Adipocyte (in vitro differentiated cells): ENCODE results near the gene MTA3.
"Not testable (repeated sequence)": the region's sequence is repeated elsewhere in the genome, so short reads cannot be mapped to it uniquely, and the experiment has no call there.

Experiments
- DNase-seq: peaks from one replicate; pipeline ENCODE4 v3.0.0-alpha.2; 2015; ENCODE audit warnings: low read depth
- H3K27me3 ChIP-seq: replicated peaks from 2 replicates; pipeline ENCODE4 v1.7.0; 2013; ENCODE audit warnings: mild to moderate bottlenecking, low read length, moderate library complexity; ENCODE audit not compliant: control insufficient read depth, insufficient read depth
- H3K36me3 ChIP-seq: 2 replicates; pipeline ENCODE4 v1.7.0; 2013; ENCODE audit warnings: low read length, mild to moderate bottlenecking, moderate library complexity; ENCODE audit not compliant: control insufficient read depth, insufficient read depth, severe bottlenecking
- H3K4me1 ChIP-seq: 2 replicates; pipeline ENCODE4 v1.7.0; 2013; ENCODE audit warnings: mild to moderate bottlenecking, low read length, moderate library complexity; ENCODE audit not compliant: control insufficient read depth, insufficient read depth
- H3K4me3 ChIP-seq: 2 replicates; pipeline ENCODE4 v1.7.0; 2013; ENCODE audit warnings: mild to moderate bottlenecking, low read length, moderate library complexity
- H3K9ac ChIP-seq: 2 replicates; pipeline ENCODE4 v1.7.0; 2013; ENCODE audit warnings: mild to moderate bottlenecking, low read length, moderate library complexity
- H3K9me3 ChIP-seq: 2 replicates; pipeline ENCODE4 v1.7.0; 2013; ENCODE audit warnings: mild to moderate bottlenecking, low read length, moderate library complexity; ENCODE audit not compliant: control insufficient read depth

MTA3 gene

DNA sequence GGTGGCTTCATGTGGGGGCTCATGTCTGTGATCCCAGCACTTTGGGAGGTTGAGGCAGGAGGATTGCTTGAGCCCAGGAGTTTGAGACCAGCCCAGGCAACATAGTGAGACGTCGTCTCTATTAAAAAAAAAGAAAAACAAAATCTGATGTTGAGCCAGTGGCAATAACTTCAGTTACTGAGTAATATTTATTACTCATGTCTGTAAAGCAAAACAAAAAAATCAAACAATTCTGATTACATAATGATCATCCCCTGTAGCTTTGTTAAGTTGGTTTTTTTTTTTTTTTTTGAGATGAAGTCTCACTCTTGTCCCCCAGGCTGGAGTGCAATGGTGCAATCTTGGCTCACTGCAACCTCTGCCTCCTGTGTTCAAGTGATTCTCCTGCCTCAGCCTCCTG lies 73.9 kb downstream of the MTA3 start:
- DNase-seq, H3K9me3 ChIP-seq: not testable (repeated sequence)

DNA sequence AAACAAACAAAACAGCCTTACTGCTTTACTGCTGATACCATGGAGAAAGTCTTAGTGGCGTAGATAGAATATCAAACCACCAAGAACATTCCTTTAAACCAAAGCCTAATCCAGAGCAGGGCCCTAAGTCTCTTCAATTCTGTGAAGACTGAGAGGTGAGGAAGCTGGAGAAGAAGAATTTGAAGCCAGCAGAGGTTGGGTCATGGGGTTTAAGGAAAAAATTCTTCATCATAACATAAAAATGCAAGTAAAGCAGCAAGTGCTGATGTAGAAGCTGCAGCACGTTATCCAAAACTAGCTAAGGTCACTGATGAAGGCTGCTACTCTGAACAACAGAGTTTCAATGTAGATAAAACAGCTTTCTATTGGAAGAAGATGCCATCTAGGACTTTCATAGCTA lies 77.1 kb downstream of the MTA3 start:
- Histone ChIP-seq H3K36me3 (peaks cover 28% of the 10 kb centered on the region), H3K27me3 (no peaks in the 10 kb centered on the region), H3K4me1 (no peaks in the 10 kb centered on the region), H3K9ac (no peak overlapping the region), H3K9me3 (no peaks in the 10 kb centered on the region), H3K4me3 (no peak overlapping the region)
- DNase-seq = no peak

More for the DNA sequence above, 73.9 kb downstream of the MTA3 start:
- H3K36me3 ChIP-seq = peaks cover 26% of the 10 kb centered on the region
- H3K9ac ChIP-seq, H3K27me3 ChIP-seq, H3K4me3 ChIP-seq: not testable (repeated sequence)
- peaks cover 13% of the 10 kb centered on the region for H3K4me1 ChIP-seq

DNA sequence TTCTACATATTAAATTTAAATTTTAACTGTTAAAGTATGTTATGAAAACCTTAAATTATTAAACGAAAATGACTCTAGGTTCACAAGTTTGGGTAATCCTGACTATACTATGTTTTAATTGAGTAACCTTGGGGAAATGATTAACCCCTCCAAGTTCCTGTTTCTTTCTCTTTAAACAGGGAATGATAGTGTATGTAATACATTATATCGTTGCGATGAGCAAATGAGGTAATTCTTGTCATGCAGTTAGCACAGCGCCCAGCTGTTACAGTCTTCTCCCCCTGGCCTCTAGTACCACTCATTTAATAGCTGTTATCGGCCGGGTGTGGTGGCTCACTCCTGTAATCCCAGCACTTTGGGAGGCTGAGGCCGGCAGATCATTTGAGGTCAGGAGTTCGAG lies 80.4 kb downstream of the MTA3 start:
- no peak overlapping the region for H3K4me3 ChIP-seq
- H3K9me3 ChIP-seq = no peaks in the 10 kb centered on the region
- DNase-seq = no peak
- peaks cover 31% of the 10 kb centered on the region for H3K36me3 ChIP-seq
- no peaks in the 10 kb centered on the region for H3K4me1 ChIP-seq
- H3K9ac ChIP-seq = no peak overlapping the region
- H3K27me3 ChIP-seq = no peaks in the 10 kb centered on the region

DNA sequence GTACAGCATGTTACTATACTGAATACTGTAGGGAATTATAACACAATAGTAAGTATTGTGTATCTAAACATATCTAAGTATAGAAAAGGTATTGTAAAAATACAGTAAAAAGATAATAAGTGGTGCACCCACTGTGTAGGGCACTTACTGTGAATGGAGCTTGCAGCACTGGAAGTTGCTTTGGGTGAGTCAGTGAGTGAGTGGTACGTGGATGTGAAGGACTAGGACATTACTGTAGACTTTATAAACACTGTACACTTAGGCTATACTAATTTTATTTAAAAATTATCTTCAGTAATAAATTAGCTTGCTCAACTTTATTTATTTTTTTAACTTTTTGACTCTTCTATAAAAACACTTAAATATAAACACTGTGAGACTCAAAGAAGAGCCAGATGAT lies 82.6 kb downstream of the MTA3 start:
- H3K9ac ChIP-seq = no peak overlapping the region
- H3K27me3 ChIP-seq = no peaks in the 10 kb centered on the region
- DNase-seq = no peak
- H3K36me3 ChIP-seq = peaks cover 27% of the 10 kb centered on the region
- no peak overlapping the region for H3K4me3 ChIP-seq
- H3K4me1 ChIP-seq = no peaks in the 10 kb centered on the region
- H3K9me3 ChIP-seq = no peaks in the 10 kb centered on the region

DNA sequence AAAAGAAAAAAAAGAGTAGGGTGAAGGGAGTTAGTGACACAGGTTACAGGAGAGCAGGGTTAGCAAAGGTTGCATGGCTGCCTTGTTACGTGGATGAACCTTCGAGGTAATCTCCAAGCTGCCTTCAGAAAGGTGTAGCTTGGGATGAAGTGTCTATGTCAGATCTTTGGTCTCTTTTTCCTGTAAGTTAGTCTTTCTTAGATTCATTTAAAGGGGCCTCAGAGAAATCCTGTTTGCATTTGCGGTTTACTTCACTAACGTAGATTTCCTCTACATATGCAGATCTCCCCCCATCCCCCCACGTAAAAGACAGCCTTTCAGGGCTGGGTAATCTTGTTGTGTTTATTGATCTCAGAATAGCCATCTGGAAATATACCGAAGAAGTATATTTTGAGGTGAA lies 83.7 kb downstream of the MTA3 start:
- no peak overlapping the region for H3K4me3 ChIP-seq
- peaks cover 25% of the 10 kb centered on the region for H3K36me3 ChIP-seq
- DNase-seq = no peak
- no peaks in the 10 kb centered on the region for H3K4me1 ChIP-seq
- no peaks in the 10 kb centered on the region for H3K27me3 ChIP-seq
- H3K9ac ChIP-seq = no peak overlapping the region
- H3K9me3 ChIP-seq = no peaks in the 10 kb centered on the region

DNA sequence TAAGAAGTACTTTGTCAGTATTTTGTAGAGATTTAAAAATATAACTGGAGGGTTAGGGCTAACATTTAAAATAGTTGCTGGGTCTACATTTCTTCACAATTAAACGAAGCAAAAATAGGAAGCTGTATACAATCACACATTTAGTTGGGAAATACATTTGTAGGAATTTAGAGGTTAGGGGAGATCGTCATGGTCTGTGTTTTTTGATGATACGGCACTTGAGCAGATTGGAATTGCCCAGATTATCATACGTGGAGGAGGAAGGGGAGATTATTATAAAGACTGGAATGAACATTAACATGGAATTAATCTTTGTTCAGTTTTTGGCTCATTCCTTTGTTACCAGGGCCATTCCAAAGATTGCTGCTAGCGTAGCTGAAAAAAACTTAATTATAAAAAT lies 84.6 kb downstream of the MTA3 start:
- no peaks in the 10 kb centered on the region for H3K27me3 ChIP-seq
- no peak overlapping the region for H3K4me3 ChIP-seq
- no peak for DNase-seq
- H3K4me1 ChIP-seq = no peaks in the 10 kb centered on the region
- H3K9ac ChIP-seq = no peak overlapping the region
- no peaks in the 10 kb centered on the region for H3K9me3 ChIP-seq
- peaks cover 23% of the 10 kb centered on the region for H3K36me3 ChIP-seq

DNA sequence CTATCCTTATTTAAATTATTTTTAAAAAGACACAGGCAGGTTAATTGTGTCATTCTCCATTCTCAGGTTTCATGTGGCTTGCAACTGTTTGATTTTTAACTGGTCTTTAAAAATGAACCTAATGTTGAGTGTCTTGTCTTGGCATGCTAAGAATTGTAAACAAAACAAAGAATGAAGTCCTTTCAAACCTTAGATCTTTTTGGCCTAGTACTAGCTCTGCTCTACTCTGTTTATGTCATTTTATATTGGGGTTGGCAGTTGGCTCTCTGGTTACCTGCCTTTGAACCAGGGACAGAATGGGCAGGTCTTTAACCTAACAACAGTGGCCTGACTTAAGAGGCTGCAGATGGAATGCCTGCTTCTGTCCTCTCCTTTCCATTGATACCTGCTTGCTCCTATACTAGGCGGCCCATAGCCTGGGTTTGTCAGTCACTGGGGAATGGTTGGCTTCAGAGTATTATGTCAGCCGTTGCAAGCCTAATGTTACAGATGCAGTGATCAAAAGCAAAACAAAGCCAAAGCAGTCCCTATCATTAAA lies 85.5 kb downstream of the MTA3 start:
- peaks cover 28% of the 10 kb centered on the region for H3K36me3 ChIP-seq
- H3K4me1 ChIP-seq = no peaks in the 10 kb centered on the region
- no peak overlapping the region for H3K9ac ChIP-seq
- no peaks in the 10 kb centered on the region for H3K27me3 ChIP-seq
- peak; percentile 9 for DNase-seq
- H3K9me3 ChIP-seq = no peaks in the 10 kb centered on the region
- no peak overlapping the region for H3K4me3 ChIP-seq

DNA sequence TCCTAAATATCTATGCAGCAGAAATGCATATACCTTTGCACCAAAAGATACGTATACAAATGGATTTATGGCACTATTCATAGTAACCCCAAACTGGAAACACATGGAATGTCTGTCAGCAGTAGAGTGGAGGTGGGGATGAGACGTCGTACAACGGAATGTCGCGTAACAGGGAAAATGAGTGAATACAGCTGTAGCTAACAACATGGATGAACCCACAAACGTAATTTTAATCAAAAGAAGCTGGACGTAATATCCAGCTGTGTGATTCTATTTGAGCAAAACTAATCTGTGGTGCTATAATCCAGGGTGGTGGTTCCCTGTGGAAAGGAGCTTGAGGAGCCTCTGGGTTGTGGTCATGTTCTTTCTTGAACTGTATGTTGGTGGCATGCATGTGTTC lies 89.9 kb downstream of the MTA3 start:
- no peak for DNase-seq
- Histone ChIP-seq H3K4me1 (no peaks in the 10 kb centered on the region), H3K9ac (no peak overlapping the region), H3K4me3 (no peak overlapping the region), H3K9me3 (no peaks in the 10 kb centered on the region), H3K27me3 (no peaks in the 10 kb centered on the region), H3K36me3 (peaks cover 32% of the 10 kb centered on the region)

DNA sequence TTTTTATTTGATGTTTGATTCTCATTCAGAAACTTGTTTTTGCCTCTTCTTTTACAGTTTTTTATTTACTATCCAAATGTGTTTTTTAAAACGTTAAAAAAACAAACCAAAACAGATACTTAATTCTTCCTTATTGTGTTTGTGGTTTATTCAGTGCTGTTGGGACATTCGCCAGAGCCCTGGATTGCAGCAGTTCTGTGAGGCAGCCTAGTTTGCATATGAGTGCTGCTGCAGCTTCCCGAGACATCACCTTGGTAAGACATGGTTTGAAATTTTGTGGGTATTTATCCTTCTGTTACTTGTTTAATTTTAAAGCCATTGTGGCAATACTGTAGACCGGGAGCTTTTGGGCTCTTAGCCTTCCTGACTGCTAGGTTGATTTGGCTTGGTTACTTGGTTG lies 91.2 kb downstream of the MTA3 start:
- Histone ChIP-seq H3K27me3 (no peaks in the 10 kb centered on the region), H3K36me3 (peaks cover 29% of the 10 kb centered on the region), H3K4me1 (no peaks in the 10 kb centered on the region), H3K4me3 (no peak overlapping the region), H3K9me3 (no peaks in the 10 kb centered on the region), H3K9ac (no peak overlapping the region)
- DNase-seq = peak; percentile 17

DNA sequence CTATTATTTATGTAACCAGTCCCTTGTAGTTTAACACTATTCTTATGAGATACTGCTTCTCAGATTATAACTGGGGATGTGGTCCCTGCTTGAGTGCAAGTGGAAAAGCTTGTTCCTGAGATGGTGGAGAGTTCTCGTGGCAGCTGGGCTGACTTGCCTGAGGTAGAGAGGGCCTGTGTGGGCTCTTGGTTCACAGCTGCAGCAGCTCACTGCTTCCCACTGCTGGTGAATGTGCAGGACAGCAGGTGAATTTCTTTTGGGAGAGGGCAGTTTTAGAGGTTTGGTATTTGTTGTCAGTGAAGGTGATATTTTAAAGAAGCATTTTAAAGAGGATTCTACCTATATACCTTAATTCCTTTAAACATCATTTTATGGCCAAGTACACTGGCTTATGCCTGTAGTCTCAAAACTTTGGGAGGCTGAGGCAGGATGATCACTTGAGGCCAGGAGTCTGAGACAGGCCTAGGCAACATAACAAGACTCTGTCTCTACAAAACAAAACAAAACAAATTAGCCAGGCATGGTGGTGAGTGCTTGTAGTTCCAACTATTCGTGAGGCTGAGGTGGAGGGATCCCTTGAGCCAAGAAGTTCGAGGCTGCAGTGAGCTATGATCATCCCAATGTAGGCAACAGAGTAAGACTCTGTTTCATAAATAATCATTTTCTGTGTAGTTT lies 94.8 kb downstream of the MTA3 start:
- H3K9me3 ChIP-seq = no peaks in the 10 kb centered on the region
- H3K27me3 ChIP-seq = no peaks in the 10 kb centered on the region
- peaks cover 10% of the 10 kb centered on the region for H3K36me3 ChIP-seq
- no peak overlapping the region for H3K4me3 ChIP-seq
- peak; percentile 86 for DNase-seq
- no peak overlapping the region for H3K9ac ChIP-seq
- H3K4me1 ChIP-seq = no peaks in the 10 kb centered on the region

DNA sequence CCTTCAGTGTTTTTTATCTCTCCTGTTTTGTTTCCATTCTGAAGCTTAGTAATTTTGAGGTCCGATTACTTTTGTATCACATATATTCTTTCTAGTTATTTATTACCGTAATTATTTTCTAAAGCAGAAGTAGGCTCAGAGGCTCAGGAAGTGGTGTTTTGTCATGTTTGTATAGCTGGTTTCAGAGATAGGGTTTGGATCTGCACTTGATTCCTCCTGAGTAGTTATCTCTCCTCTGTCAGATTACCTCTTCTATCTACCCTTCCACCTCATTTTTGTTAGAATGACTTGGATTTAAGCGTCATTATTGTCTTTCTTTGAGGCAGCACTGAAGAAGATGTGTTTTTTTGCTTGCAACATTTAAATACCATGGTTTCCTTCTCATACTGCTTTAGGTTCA lies 95.4 kb downstream of the MTA3 start:
- Histone ChIP-seq H3K9me3 (no peaks in the 10 kb centered on the region), H3K9ac (no peak overlapping the region), H3K4me3 (no peak overlapping the region), H3K36me3 (peaks cover 7% of the 10 kb centered on the region), H3K4me1 (no peaks in the 10 kb centered on the region), H3K27me3 (no peaks in the 10 kb centered on the region)
- DNase-seq = no peak
